Measurements from ENCODE around the gene SGPL1.

SGPL1 gene

DNA sequence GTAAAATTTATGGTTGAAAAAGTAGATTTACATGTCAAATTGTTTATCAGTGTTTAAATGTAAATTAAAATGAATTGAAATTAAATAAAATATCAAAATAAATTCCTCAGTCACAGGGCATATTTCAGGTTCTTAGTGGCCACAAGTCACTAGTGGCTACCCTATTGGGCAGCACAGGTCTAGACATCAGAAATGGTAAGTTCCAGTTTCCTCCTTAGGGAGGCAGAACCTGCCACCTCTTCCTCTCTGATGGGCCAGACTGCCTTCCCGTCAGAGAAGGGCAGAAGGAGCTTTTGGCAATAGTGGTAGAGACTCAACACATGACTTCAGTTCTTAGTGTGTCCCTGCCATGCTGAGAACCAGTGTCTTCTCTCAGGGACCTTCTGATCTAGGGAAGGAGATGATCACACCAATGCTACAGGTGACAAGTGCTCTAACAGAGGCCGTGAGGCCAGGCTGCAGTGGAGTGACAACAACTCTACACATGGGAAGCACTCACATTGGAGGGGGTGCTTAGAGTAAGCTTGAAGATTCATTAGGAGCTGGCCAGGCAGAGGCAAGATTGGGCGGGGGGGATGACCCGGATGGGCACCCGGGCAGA, 87.0 kb downstream of the SGPL1 start:
- Histone ChIP-seq H3K9ac (ENCODE audit: low read length) (no peak overlapping the region), H3K27me3 (replicated peaks; ENCODE audit: control insufficient read depth, insufficient read depth, low read length) (peaks cover 39% of the 10 kb centered on the region), H3K9me3 (ENCODE audit: control insufficient read depth, low read length) (no peaks in the 10 kb centered on the region), H3K4me1 (ENCODE audit: control insufficient read depth, insufficient read depth, low read length) (no peaks in the 10 kb centered on the region), H3K4me3 (ENCODE audit: low read length) (no peak overlapping the region), H3K36me3 (ENCODE audit: control insufficient read depth, insufficient read depth, low read length, severe bottlenecking) (no peaks in the 10 kb centered on the region)
- no peak for DNase-seq (ENCODE audit: low read depth)

GRCh38 chr10:70903262-70903921, 87.6 kb downstream of the SGPL1 start:
- no peaks in the 10 kb centered on the region for H3K9me3 ChIP-seq (ENCODE audit: control insufficient read depth, low read length)
- no peak overlapping the region for H3K9ac ChIP-seq (ENCODE audit: low read length)
- peak; percentile 70 for DNase-seq (ENCODE audit: low read depth)
- H3K27me3 ChIP-seq (replicated peaks; ENCODE audit: control insufficient read depth, insufficient read depth, low read length): peaks cover 45% of the 10 kb centered on the region
- no peaks in the 10 kb centered on the region for H3K36me3 ChIP-seq (ENCODE audit: control insufficient read depth, insufficient read depth, low read length, severe bottlenecking)
- no peak overlapping the region for H3K4me3 ChIP-seq (ENCODE audit: low read length)
- no peaks in the 10 kb centered on the region for H3K4me1 ChIP-seq (ENCODE audit: control insufficient read depth, insufficient read depth, low read length)

GRCh38 chr10:70905071-70906021, 89.6 kb downstream of the SGPL1 start:
- H3K9ac ChIP-seq (ENCODE audit: low read length): no peak overlapping the region
- H3K36me3 ChIP-seq (ENCODE audit: control insufficient read depth, insufficient read depth, low read length, severe bottlenecking): no peaks in the 10 kb centered on the region
- peaks cover 63% of the 10 kb centered on the region for H3K27me3 ChIP-seq (replicated peaks; ENCODE audit: control insufficient read depth, insufficient read depth, low read length)
- H3K4me3 ChIP-seq (ENCODE audit: low read length): no peak overlapping the region
- DNase-seq (ENCODE audit: low read depth): no peak
- H3K4me1 ChIP-seq (ENCODE audit: control insufficient read depth, insufficient read depth, low read length): no peaks in the 10 kb centered on the region
- no peaks in the 10 kb centered on the region for H3K9me3 ChIP-seq (ENCODE audit: control insufficient read depth, low read length)

- peaks cover 72% of the 10 kb centered on the region for H3K27me3 ChIP-seq (replicated peaks; ENCODE audit: control insufficient read depth, insufficient read depth, low read length)
- no peak for DNase-seq (ENCODE audit: low read depth)
- H3K4me1 ChIP-seq (ENCODE audit: control insufficient read depth, insufficient read depth, low read length): no peaks in the 10 kb centered on the region
- no peaks in the 10 kb centered on the region for H3K9me3 ChIP-seq (ENCODE audit: control insufficient read depth, low read length)
- H3K9ac ChIP-seq (ENCODE audit: low read length): no peak overlapping the region
- no peaks in the 10 kb centered on the region for H3K36me3 ChIP-seq (ENCODE audit: control insufficient read depth, insufficient read depth, low read length, severe bottlenecking)
- no peak overlapping the region for H3K4me3 ChIP-seq (ENCODE audit: low read length)
Observed at GRCh38 chr10:70906031-70906783, 90.5 kb downstream of the SGPL1 start.

DNA sequence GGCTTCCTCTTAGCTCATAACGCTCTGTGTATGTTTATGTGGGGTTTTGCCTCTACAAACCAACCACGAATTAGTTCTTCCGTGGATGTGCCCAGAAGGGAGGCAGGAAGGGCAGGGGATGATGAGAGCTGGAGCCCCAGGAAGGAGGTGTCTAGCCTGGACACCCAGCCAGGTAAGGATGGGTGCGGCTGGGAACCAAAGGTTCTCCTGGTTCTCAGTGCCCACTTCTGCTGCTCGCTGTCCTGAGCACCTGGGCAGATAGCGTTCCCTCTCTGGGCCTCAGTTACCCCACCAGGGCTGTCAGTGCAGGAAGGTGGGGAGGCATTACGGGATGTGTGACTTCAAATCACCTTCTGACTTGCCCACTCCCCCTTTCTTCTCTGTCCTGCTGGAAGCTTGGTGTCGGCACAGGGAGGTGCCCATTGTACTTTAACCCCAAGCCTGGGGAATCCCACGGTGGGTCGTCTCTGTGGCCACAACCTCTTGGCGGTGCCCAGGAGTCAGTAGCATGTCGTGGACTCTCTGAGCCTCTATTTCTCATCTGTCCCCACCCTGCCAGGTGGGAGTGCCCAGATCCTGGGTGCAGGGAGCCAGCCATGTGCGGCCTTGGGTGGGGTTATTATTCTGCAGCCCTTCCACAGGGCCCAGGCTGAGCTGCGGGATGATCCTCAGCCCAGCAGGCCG, 91.3 kb downstream of the SGPL1 start:
- Histone ChIP-seq H3K27me3 (replicated peaks; ENCODE audit: control insufficient read depth, insufficient read depth, low read length) (peaks cover 76% of the 10 kb centered on the region), H3K4me3 (ENCODE audit: low read length) (no peak overlapping the region), H3K9ac (ENCODE audit: low read length) (no peak overlapping the region), H3K4me1 (ENCODE audit: control insufficient read depth, insufficient read depth, low read length) (no peaks in the 10 kb centered on the region), H3K36me3 (ENCODE audit: control insufficient read depth, insufficient read depth, low read length, severe bottlenecking) (no peaks in the 10 kb centered on the region), H3K9me3 (ENCODE audit: control insufficient read depth, low read length) (no peaks in the 10 kb centered on the region)
- no peak for DNase-seq (ENCODE audit: low read depth)

- no peaks in the 10 kb centered on the region for H3K4me1 ChIP-seq (ENCODE audit: control insufficient read depth, insufficient read depth, low read length)
- no peaks in the 10 kb centered on the region for H3K36me3 ChIP-seq (ENCODE audit: control insufficient read depth, insufficient read depth, low read length, severe bottlenecking)
- no peak overlapping the region for H3K9ac ChIP-seq (ENCODE audit: low read length)
- H3K27me3 ChIP-seq (replicated peaks; ENCODE audit: control insufficient read depth, insufficient read depth, low read length): peaks cover 82% of the 10 kb centered on the region
- H3K4me3 ChIP-seq (ENCODE audit: low read length): no peak overlapping the region
- H3K9me3 ChIP-seq (ENCODE audit: control insufficient read depth, low read length): no peaks in the 10 kb centered on the region
- no peak for DNase-seq (ENCODE audit: low read depth)
Observed at GRCh38 chr10:70907637-70908405, 92.1 kb downstream of the SGPL1 start.

DNA sequence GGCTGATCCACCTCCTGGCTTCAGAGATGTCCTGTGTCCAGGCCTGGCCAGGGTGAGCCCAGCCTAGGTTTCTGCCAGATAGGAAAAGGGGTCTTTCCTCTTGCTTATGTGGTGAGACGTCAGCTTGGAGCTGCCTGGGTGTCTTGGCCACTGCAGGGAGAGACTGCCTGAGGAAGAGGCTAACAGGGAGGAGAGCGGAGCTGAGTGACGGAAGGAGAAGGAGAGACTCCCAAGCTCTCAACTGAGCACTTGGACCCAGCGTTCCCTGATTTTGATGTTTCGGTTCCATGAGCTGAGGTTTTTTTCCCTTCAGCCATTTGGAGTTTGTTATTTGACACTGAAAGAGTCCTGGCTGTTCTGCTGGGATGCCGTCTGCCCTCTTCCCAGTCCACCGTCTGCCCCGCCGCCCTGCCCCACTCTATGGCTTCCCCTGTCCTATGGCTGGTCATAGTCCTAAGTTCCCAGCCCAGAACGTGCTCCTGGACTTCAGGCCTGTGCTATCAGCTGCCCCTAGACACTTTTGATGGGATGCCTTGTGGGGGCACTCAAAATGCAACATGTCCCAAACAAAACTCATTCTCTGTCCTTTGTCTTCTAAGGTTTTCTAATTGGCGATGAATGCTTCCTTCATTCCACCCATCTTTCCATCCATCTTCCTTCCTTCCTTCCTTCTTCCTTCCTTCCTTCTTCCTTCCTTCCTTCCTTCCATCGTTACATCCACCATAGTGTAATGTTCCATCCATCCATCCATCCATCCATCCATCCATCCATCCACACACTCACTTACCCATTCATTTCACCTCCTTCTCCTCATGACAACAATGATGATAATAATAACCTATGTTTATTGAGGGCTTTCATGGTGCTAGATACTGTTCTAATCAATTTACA, 92.9 kb downstream of the SGPL1 start:
- H3K4me1 ChIP-seq (ENCODE audit: control insufficient read depth, insufficient read depth, low read length): no peaks in the 10 kb centered on the region
- H3K9me3 ChIP-seq (ENCODE audit: control insufficient read depth, low read length): no peaks in the 10 kb centered on the region
- H3K36me3 ChIP-seq (ENCODE audit: control insufficient read depth, insufficient read depth, low read length, severe bottlenecking): no peaks in the 10 kb centered on the region
- no peak overlapping the region for H3K9ac ChIP-seq (ENCODE audit: low read length)
- H3K27me3 ChIP-seq (replicated peaks; ENCODE audit: control insufficient read depth, insufficient read depth, low read length): peaks cover 87% of the 10 kb centered on the region
- no peak for DNase-seq (ENCODE audit: low read depth)
- H3K4me3 ChIP-seq (ENCODE audit: low read length): no peak overlapping the region

GRCh38 chr10:70909326-70909935, 93.7 kb downstream of the SGPL1 start:
- no peak for DNase-seq (ENCODE audit: low read depth)
- H3K27me3 ChIP-seq (replicated peaks; ENCODE audit: control insufficient read depth, insufficient read depth, low read length): peaks cover 90% of the 10 kb centered on the region
- H3K4me3 ChIP-seq (ENCODE audit: low read length): no peak overlapping the region
- H3K36me3 ChIP-seq (ENCODE audit: control insufficient read depth, insufficient read depth, low read length, severe bottlenecking): no peaks in the 10 kb centered on the region
- H3K9ac ChIP-seq (ENCODE audit: low read length): no peak overlapping the region
- H3K4me1 ChIP-seq (ENCODE audit: control insufficient read depth, insufficient read depth, low read length): no peaks in the 10 kb centered on the region
- no peaks in the 10 kb centered on the region for H3K9me3 ChIP-seq (ENCODE audit: control insufficient read depth, low read length)

DNA sequence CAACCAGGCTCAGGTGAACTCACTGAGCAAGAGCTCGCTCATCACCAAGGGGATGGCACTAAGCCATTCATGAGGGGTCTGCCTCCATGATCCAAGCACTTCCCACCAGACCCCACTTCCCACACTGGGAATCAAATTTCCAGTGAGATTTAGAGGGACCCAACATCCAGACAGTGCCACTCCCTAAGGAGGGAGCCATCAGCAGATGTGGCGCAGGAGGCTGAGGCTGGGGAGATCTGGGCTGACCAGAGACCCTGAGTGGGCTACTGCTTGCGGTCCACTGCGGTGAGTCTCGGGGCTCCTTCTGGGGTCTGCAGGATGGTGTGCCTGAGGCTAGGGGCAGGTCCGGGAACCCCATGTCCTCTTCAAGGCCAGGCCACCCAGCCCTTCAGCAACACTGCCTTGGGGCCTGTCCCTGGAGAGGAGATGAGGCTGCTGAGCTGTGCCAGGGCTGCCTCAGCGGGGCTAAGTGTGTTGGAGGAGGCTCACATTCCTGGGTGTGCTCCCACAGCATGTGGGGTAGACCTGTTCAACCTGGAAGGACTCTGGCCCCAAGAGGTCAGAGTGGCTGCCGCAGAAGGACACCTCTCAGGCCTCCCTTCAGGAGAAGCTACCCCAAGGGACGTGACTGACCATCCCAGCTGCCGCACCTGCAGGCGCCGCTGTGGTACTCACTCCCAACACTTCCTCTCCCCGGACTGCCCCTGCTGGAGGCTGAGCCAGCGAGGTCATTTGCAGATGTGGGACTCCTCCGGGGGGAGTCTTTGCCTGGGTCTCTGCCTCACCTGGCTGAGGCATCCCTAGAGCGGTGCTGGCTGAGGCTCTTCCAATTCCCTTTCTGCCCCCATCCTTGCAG, 95.0 kb downstream of the SGPL1 start:
- H3K9me3 ChIP-seq (ENCODE audit: control insufficient read depth, low read length): no peaks in the 10 kb centered on the region
- no peaks in the 10 kb centered on the region for H3K36me3 ChIP-seq (ENCODE audit: control insufficient read depth, insufficient read depth, low read length, severe bottlenecking)
- H3K27me3 ChIP-seq (replicated peaks; ENCODE audit: control insufficient read depth, insufficient read depth, low read length): peaks cover 90% of the 10 kb centered on the region
- no peak overlapping the region for H3K9ac ChIP-seq (ENCODE audit: low read length)
- H3K4me1 ChIP-seq (ENCODE audit: control insufficient read depth, insufficient read depth, low read length): no peaks in the 10 kb centered on the region
- H3K4me3 ChIP-seq (ENCODE audit: low read length): no peak overlapping the region
- no peak for DNase-seq (ENCODE audit: low read depth)

Data from adipocyte (in vitro differentiated cells).